Vagina (tissue), 2 donors: ENCODE data around the gene MLANA.

Source experiments
- POLR2A ChIP-seq, 2 donors: fragments of 450-650 bp; IDR thresholded peaks; one replicate each; pipeline ENCODE4 v1.6.1; 2017; ENCODE audit warnings: antibody characterized with exemption in 2 of 2, mild to moderate bottlenecking in 2 of 2, moderate library complexity in 2 of 2
- TF ChIP-seq, protein P1 (sequence below), 3 experiments: fragments of 450-650 bp in 2 of 3; fragments of 200-600 bp in 1 of 3; sonication (generic) in 1 of 3; IDR thresholded peaks; one replicate each; pipeline ENCODE4 v1.5.1; 2017 to 2019; ENCODE audit warnings: antibody characterized with exemption in 3 of 3, mild to moderate bottlenecking in 2 of 3, moderate library complexity in 2 of 3

GRCh38 chr9:5879419-5880181 lies 11.1 kb upstream of the MLANA start:
- no peak for TF ChIP-seq POLR2A (IDR thresholded peaks at IDR 0.05)
- TF ChIP-seq, protein P1, sequence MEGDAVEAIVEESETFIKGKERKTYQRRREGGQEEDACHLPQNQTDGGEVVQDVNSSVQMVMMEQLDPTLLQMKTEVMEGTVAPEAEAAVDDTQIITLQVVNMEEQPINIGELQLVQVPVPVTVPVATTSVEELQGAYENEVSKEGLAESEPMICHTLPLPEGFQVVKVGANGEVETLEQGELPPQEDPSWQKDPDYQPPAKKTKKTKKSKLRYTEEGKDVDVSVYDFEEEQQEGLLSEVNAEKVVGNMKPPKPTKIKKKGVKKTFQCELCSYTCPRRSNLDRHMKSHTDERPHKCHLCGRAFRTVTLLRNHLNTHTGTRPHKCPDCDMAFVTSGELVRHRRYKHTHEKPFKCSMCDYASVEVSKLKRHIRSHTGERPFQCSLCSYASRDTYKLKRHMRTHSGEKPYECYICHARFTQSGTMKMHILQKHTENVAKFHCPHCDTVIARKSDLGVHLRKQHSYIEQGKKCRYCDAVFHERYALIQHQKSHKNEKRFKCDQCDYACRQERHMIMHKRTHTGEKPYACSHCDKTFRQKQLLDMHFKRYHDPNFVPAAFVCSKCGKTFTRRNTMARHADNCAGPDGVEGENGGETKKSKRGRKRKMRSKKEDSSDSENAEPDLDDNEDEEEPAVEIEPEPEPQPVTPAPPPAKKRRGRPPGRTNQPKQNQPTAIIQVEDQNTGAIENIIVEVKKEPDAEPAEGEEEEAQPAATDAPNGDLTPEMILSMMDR (IDR thresholded peaks at IDR 0.05): no peak
